ENCODE results near the gene PWWP2B.

Gene PWWP2B

GRCh38 chr10:132458586-132459300, 61.7 kb downstream of the PWWP2B start:
- peaks cover 26% of the 10 kb centered on the region for H3K27me3 ChIP-seq (ENCODE audit: control insufficient read depth, insufficient read depth, low read length)
- no peaks in the 10 kb centered on the region for H3K36me3 ChIP-seq (ENCODE audit: insufficient read depth, low read length)
- no peak overlapping the region for H3K9ac ChIP-seq (ENCODE audit: low read depth, low read length)
- no peaks in the 10 kb centered on the region for H3K9me3 ChIP-seq (replicated peaks; ENCODE audit: low read length)
- no peak overlapping the region for H3K4me3 ChIP-seq (ENCODE audit: low read length)
- H3K4me2 ChIP-seq (ENCODE audit: low read length), result no peak overlapping the region
- peaks cover 3% of the 10 kb centered on the region for H3K4me1 ChIP-seq (ENCODE audit: control insufficient read depth, insufficient read depth, low read length)

- no peaks in the 10 kb centered on the region for H3K9me3 ChIP-seq (replicated peaks; ENCODE audit: low read length)
- H3K4me2 ChIP-seq (ENCODE audit: low read length), result no peak overlapping the region
- peaks cover 10% of the 10 kb centered on the region for H3K4me1 ChIP-seq (ENCODE audit: control insufficient read depth, insufficient read depth, low read length)
- H3K9ac ChIP-seq (ENCODE audit: low read depth, low read length), result no peak overlapping the region
- H3K4me3 ChIP-seq (ENCODE audit: low read length), result no peak overlapping the region
- H3K27me3 ChIP-seq (ENCODE audit: control insufficient read depth, insufficient read depth, low read length), result peaks cover 27% of the 10 kb centered on the region
- H3K36me3 ChIP-seq (ENCODE audit: insufficient read depth, low read length), result no peaks in the 10 kb centered on the region
Observed at GRCh38 chr10:132459301-132460003, 62.5 kb downstream of the PWWP2B start.

DNA sequence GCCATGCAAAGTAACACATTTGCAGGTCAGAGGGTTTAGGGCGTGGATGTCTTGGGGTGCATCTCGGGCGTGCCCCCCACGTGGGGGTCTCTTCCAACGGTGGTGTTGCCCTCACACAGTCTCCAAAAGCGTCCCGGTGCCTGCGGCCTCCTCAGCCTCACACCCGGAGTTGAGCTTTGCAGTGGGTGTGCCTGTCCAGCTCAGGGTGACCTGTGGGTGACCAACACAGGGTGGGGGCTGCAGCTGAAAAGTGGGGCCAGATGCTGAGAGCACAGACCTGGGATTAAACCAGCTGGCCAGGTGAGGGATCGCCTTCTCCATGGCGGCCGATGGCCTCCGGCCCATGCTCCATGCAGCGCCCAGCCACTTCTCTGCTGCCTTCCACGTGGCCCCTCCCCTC, 63.1 kb downstream of the PWWP2B start:
- Histone ChIP-seq H3K27me3 (ENCODE audit: control insufficient read depth, insufficient read depth, low read length) (peaks cover 27% of the 10 kb centered on the region), H3K9ac (ENCODE audit: low read depth, low read length) (no peak overlapping the region), H3K9me3 (replicated peaks; ENCODE audit: low read length) (no peaks in the 10 kb centered on the region), H3K4me3 (ENCODE audit: low read length) (no peak overlapping the region), H3K4me2 (ENCODE audit: low read length) (no peak overlapping the region), H3K36me3 (ENCODE audit: insufficient read depth, low read length) (no peaks in the 10 kb centered on the region), H3K4me1 (ENCODE audit: control insufficient read depth, insufficient read depth, low read length) (peaks cover 12% of the 10 kb centered on the region)

DNA sequence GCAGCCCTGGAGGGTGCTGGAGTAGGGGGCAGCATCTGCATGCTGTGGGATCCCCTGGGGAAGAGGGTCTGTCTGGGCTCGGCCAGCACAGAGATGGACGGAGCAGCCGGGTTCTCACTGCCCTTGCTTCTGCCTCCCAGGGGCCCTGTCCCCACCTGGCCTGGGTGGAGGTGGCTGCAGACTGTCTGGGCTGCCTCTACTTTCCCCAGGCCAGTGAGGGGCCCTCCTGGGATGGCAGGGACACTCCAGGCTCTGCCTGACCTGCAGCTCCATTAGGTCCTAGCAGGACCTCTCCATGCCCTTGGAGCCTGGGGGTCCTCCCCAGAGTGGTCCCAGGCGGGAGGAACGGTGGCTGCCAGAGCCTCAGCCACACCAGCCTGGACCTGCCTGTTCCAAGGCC, 63.7 kb downstream of the PWWP2B start:
- H3K9ac ChIP-seq (ENCODE audit: low read depth, low read length), result no peak overlapping the region
- no peaks in the 10 kb centered on the region for H3K36me3 ChIP-seq (ENCODE audit: insufficient read depth, low read length)
- H3K4me2 ChIP-seq (ENCODE audit: low read length), result no peak overlapping the region
- H3K9me3 ChIP-seq (replicated peaks; ENCODE audit: low read length), result no peaks in the 10 kb centered on the region
- peaks cover 27% of the 10 kb centered on the region for H3K27me3 ChIP-seq (ENCODE audit: control insufficient read depth, insufficient read depth, low read length)
- peaks cover 12% of the 10 kb centered on the region for H3K4me1 ChIP-seq (ENCODE audit: control insufficient read depth, insufficient read depth, low read length)
- no peak overlapping the region for H3K4me3 ChIP-seq (ENCODE audit: low read length)

DNA sequence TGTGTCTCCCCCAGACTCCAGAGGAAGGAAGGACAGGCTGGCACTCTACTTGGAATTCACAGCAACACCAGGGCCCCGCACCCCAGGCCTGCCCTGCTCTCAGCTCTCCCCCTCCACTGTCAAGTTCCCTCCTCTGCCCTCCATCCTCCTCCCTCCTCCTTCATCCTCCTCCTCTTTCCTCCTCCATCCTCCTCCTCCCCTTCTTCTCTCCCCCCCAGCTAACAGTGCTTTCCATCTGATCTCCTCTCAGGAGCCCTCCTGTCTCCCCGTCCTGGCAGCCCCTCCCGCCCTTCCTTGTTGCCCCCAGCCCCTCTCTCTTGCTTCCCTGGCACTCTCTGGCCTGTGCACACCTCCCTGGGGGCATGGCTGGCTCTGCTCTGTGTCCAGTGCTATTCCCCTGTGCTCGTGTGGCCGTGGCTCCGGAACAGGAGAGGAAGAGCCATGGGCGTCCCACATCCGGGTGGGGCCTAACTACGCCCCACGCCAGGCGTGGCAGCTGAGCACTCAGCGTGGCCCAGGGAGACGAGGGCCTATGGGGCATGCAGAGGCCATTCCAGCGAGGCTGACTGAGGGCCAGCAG, 64.2 kb downstream of the PWWP2B start:
- Histone ChIP-seq H3K4me1 (ENCODE audit: control insufficient read depth, insufficient read depth, low read length) (peaks cover 12% of the 10 kb centered on the region), H3K4me2 (ENCODE audit: low read length) (no peak overlapping the region), H3K27me3 (ENCODE audit: control insufficient read depth, insufficient read depth, low read length) (peaks cover 27% of the 10 kb centered on the region), H3K4me3 (ENCODE audit: low read length) (no peak overlapping the region), H3K9ac (ENCODE audit: low read depth, low read length) (no peak overlapping the region), H3K9me3 (replicated peaks; ENCODE audit: low read length) (no peaks in the 10 kb centered on the region), H3K36me3 (ENCODE audit: insufficient read depth, low read length) (no peaks in the 10 kb centered on the region)

- no peak overlapping the region for H3K9ac ChIP-seq (ENCODE audit: low read depth, low read length)
- H3K27me3 ChIP-seq (ENCODE audit: control insufficient read depth, insufficient read depth, low read length), result peaks cover 27% of the 10 kb centered on the region
- no peaks in the 10 kb centered on the region for H3K9me3 ChIP-seq (replicated peaks; ENCODE audit: low read length)
- H3K4me3 ChIP-seq (ENCODE audit: low read length), result no peak overlapping the region
- H3K4me2 ChIP-seq (ENCODE audit: low read length), result no peak overlapping the region
- H3K36me3 ChIP-seq (ENCODE audit: insufficient read depth, low read length), result no peaks in the 10 kb centered on the region
- peaks cover 12% of the 10 kb centered on the region for H3K4me1 ChIP-seq (ENCODE audit: control insufficient read depth, insufficient read depth, low read length)
Observed at GRCh38 chr10:132461683-132462231, 64.8 kb downstream of the PWWP2B start.

GRCh38 chr10:132462463-132463332, 65.7 kb downstream of the PWWP2B start:
- no peak overlapping the region for H3K4me2 ChIP-seq (ENCODE audit: low read length)
- no peak overlapping the region for H3K4me3 ChIP-seq (ENCODE audit: low read length)
- H3K27me3 ChIP-seq (ENCODE audit: control insufficient read depth, insufficient read depth, low read length), result peaks cover 27% of the 10 kb centered on the region
- H3K4me1 ChIP-seq (ENCODE audit: control insufficient read depth, insufficient read depth, low read length), result peaks cover 12% of the 10 kb centered on the region
- no peaks in the 10 kb centered on the region for H3K36me3 ChIP-seq (ENCODE audit: insufficient read depth, low read length)
- H3K9me3 ChIP-seq (replicated peaks; ENCODE audit: low read length), result no peaks in the 10 kb centered on the region
- H3K9ac ChIP-seq (ENCODE audit: low read depth, low read length), result no peak overlapping the region

GRCh38 chr10:132463333-132464255, 66.6 kb downstream of the PWWP2B start:
- Histone ChIP-seq H3K4me1 (ENCODE audit: control insufficient read depth, insufficient read depth, low read length) (peaks cover 12% of the 10 kb centered on the region), H3K4me2 (ENCODE audit: low read length) (peak overlapping the region; percentile 43), H3K27me3 (ENCODE audit: control insufficient read depth, insufficient read depth, low read length) (peaks cover 27% of the 10 kb centered on the region), H3K9me3 (replicated peaks; ENCODE audit: low read length) (no peaks in the 10 kb centered on the region), H3K36me3 (ENCODE audit: insufficient read depth, low read length) (no peaks in the 10 kb centered on the region), H3K4me3 (ENCODE audit: low read length) (no peak overlapping the region), H3K9ac (ENCODE audit: low read depth, low read length) (no peak overlapping the region)

DNA sequence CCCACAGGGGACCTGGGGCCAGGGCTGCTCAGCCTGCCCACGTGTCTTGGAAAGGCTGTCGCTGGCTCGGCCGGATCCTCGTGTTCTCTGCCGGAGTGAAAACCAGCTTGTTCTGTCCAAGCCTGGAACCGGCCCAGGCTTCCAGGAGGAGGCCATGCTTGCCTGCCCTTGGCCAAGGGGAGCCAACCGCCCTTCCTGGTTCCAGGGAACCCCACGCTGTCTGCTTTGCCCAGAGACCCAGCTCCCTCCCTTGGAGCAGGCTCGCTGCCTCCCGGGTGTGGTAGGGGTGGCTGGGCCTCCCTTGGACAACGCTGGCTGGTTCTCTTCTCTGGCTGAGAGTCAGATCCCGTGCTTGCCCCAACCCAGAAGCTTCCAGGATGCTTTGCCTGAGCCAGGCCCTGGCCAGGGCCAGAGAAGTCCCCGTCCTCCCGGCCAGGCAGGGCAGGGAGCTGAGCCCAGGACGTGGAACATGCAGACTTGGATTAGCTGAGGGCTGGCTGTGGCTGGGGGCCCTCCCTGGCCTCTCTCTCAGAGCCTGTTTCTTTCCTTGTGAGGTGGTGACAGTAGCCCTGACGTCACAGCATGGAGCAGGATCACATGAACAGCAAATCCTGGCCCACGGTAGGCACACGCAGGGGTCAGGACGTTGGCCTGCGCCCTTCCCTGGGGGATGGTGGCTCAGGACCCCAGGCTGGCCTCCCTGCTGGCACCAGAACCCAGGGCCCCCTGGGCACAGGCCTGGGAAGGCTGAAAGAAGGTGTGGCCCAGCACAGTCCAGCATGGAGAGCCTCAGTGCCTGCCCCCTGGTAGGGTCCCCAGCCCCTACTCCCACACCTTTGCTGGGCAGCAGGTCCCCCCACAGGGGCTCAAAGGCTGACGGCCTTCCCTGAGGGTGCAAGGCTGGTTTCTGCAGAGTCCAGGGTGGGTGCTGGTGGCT, 67.5 kb downstream of the PWWP2B start:
- Histone ChIP-seq H3K9ac (ENCODE audit: low read depth, low read length) (no peak overlapping the region), H3K27me3 (ENCODE audit: control insufficient read depth, insufficient read depth, low read length) (peaks cover 21% of the 10 kb centered on the region), H3K9me3 (replicated peaks; ENCODE audit: low read length) (no peaks in the 10 kb centered on the region), H3K36me3 (ENCODE audit: insufficient read depth, low read length) (no peaks in the 10 kb centered on the region), H3K4me2 (ENCODE audit: low read length) (peak overlapping the region; percentile 43), H3K4me3 (ENCODE audit: low read length) (no peak overlapping the region), H3K4me1 (ENCODE audit: control insufficient read depth, insufficient read depth, low read length) (peaks cover 12% of the 10 kb centered on the region)
